Transverse colon (tissue), 4 donors: ENCODE data around the gene GAGE10. TPM values are rescaled to one million over a fixed set of nuclear protein-coding genes. Genes with fewer than 3 reads are reported as not detected.

ENCODE experiments used
- DNase-seq: peaks from one replicate; pipeline ENCODE4 v3.0.0-alpha.2; 2019
- H3K27ac ChIP-seq, 4 donors: fragments of 200-600 bp; sonication (generic); 2 replicates each; pipeline ENCODE4 v1.5.1; 2016 to 2018; ENCODE audit warnings: inconsistent platforms in 4 of 4
- H3K27me3 ChIP-seq: fragments of 200-600 bp; sonication (generic); 2 replicates; pipeline ENCODE4 v1.5.1; 2017; ENCODE audit warnings: inconsistent platforms
- H3K36me3 ChIP-seq, 4 donors: fragments of 200-600 bp; sonication (generic); 2 replicates each; pipeline ENCODE4 v1.5.1; 2017 to 2019; ENCODE audit warnings: inconsistent platforms in 4 of 4
- H3K4me1 ChIP-seq, 4 donors: fragments of 200-600 bp; sonication (generic); 2 replicates each; pipeline ENCODE4 v1.5.1; 2017 to 2020; ENCODE audit warnings: inconsistent platforms in 4 of 4
- H3K4me3 ChIP-seq, 4 donors: fragments of 200-600 bp; sonication (generic); 1 replicate in 1 of 4; 2 replicates in 3 of 4; pipeline versions ENCODE4 v1.5.1 to v1.6.1; 2017 to 2019; ENCODE audit warnings: inconsistent platforms in 4 of 4
- H3K9me3 ChIP-seq, 2 donors: fragments of 200-600 bp; sonication (generic); 2 replicates each; pipeline ENCODE4 v1.5.1; 2017 to 2019; ENCODE audit warnings: inconsistent platforms in 2 of 2
- CTCF ChIP-seq, 5 experiments: fragments of 200-600 bp in 3 of 5; fragments of 450-650 bp in 2 of 5; sonication (generic) in 3 of 5; IDR thresholded peaks; 1 replicate in 2 of 5; 2 replicates in 3 of 5; pipeline ENCODE4 v1.5.1; 2016 to 2017; ENCODE audit warnings: antibody characterized with exemption in 5 of 5, inconsistent platforms in 3 of 5, mild to moderate bottlenecking in 2 of 5, moderate library complexity in 1 of 5
- EP300 ChIP-seq: sonication (generic); formaldehyde crosslinking; IDR thresholded peaks from one replicate; pipeline ENCODE4 v1.6.1; 2017; ENCODE audit warnings: antibody characterized with exemption, low read depth
- POLR2A ChIP-seq: fragments of 450-650 bp; IDR thresholded peaks from one replicate; pipeline ENCODE4 v1.6.1; 2016; ENCODE audit warnings: antibody characterized with exemption, mild to moderate bottlenecking, moderate library complexity
- POLR2AphosphoS5 ChIP-seq, 3 donors: sonication (generic); formaldehyde crosslinking; IDR thresholded peaks; one replicate each; pipeline ENCODE4 v1.6.1; 2016; ENCODE audit warnings: antibody characterized with exemption in 3 of 3
- WGBS, 2 donors: methylation state at CpG; one replicate each; pipeline ENCODE4 v1.1.5; 2018; ENCODE audit warnings: low coverage in 1 of 2; 5-methylcytosine and 5-hydroxymethylcytosine counted together
- in situ Hi-C, 4 donors: fragments of 200-750 bp; cut with MboI; loops; one replicate each; pipeline versions ENCODE4 v1.15.0 to v1.15.1; 2017; ENCODE audit warnings: low sequenced_read_pairs in 3 of 4, low pct_ligation_motif_present in 1 of 4, low pct_unique_long_range_greater_than_20kb in 1 of 4
- intact Hi-C: fragments of 100-400 bp; cut with DNase I; formaldehyde crosslinking; loops from one replicate; pipeline ENCODE4 v1.15.1; 2023; ENCODE audit warnings: low total_unique reads
- total RNA-seq, 4 donors: library from RNA; depleted of rRNA; stranded (reverse); fragments of >200 nt; gene quantifications; one replicate each; pipeline ENCODE4 v1.1.0, GENCODE V29; 2016

GAGE10 gene
- total RNA-seq, 4 donors from 2014 or later = not detected

- in situ Hi-C loops (no loop called here), intact Hi-C loops (no loop called here)
- no peak for TF ChIP-seq POLR2A
- TF ChIP-seq CTCF (IDR thresholded peaks at IDR 0.05) = no peak
- no peak for TF ChIP-seq EP300
- TF ChIP-seq POLR2AphosphoS5 (IDR thresholded peaks at IDR 0.05) = no peak
- WGBS, 2 donors = 96% methylated on average over 15 of the region's 18 CpGs; no CpG with 5 or more reads in 1 of the 2 donors
- DNase-seq = no peak
- H3K36me3 ChIP-seq = no peaks in the 10 kb centered on the region
- no peaks in the 10 kb centered on the region for H3K4me1 ChIP-seq
- no peaks in the 10 kb centered on the region for H3K9me3 ChIP-seq
- H3K27me3 ChIP-seq = no peaks in the 10 kb centered on the region
- H3K4me3 ChIP-seq = no peak overlapping the region
- H3K27ac ChIP-seq = no peak overlapping the region
These were observed 17.3 kb upstream of the GAGE10 start for GRCh38 chrX:49286136-49286535.

GRCh38 chrX:49286581-49286980, 16.9 kb upstream of the GAGE10 start:
- H3K27ac ChIP-seq = no peak overlapping the region
- intact Hi-C loops = no loop called here
- H3K4me1 ChIP-seq = no peaks in the 10 kb centered on the region
- no peaks in the 10 kb centered on the region for H3K9me3 ChIP-seq
- H3K36me3 ChIP-seq = no peaks in the 10 kb centered on the region
- TF ChIP-seq POLR2AphosphoS5 (IDR thresholded peaks at IDR 0.05) = no peak
- no peak for TF ChIP-seq POLR2A
- no peak for TF ChIP-seq EP300
- no peak for TF ChIP-seq CTCF (IDR thresholded peaks at IDR 0.05)
- no peak for DNase-seq
- WGBS, 2 donors = 65% methylated on average over 4 of the region's 4 CpGs; no CpG with 5 or more reads in 1 of the 2 donors
- H3K4me3 ChIP-seq = no peak overlapping the region
- no peaks in the 10 kb centered on the region for H3K27me3 ChIP-seq
- in situ Hi-C loops = no loop called here

- in situ Hi-C loops (no loop called here), intact Hi-C loops (no loop called here)
- DNase-seq = no peak
- Histone ChIP-seq H3K27ac (no peak overlapping the region), H3K9me3 (no peaks in the 10 kb centered on the region), H3K27me3 (no peaks in the 10 kb centered on the region), H3K36me3 (no peaks in the 10 kb centered on the region), H3K4me3 (no peak overlapping the region), H3K4me1 (no peaks in the 10 kb centered on the region)
- TF ChIP-seq POLR2AphosphoS5 (IDR thresholded peaks at IDR 0.05) (no peak), EP300 (no peak), CTCF (IDR thresholded peaks at IDR 0.05) (no peak), POLR2A (no peak)
- 89% methylated on average over 1 of the region's 1 CpG; no CpG with 5 or more reads in 1 of the 2 donors for WGBS, 2 donors
These were observed 15.8 kb upstream of the GAGE10 start for GRCh38 chrX:49287665-49288064.

GRCh38 chrX:49290215-49290614, 13.2 kb upstream of the GAGE10 start:
- no peak for DNase-seq
- intact Hi-C loops = no loop called here

More at GRCh38 chrX:49290215-49290614, 13.2 kb upstream of the GAGE10 start:
- in situ Hi-C loops = no loop called here
- Histone ChIP-seq H3K27me3 (no peaks in the 10 kb centered on the region), H3K27ac (no peak overlapping the region), H3K9me3 (no peaks in the 10 kb centered on the region), H3K4me1 (no peaks in the 10 kb centered on the region), H3K36me3 (no peaks in the 10 kb centered on the region), H3K4me3 (no peak overlapping the region)
- TF ChIP-seq EP300 (no peak), POLR2A (no peak), POLR2AphosphoS5 (IDR thresholded peaks at IDR 0.05) (no peak)
- 67% methylated on average over 4 of the region's 7 CpGs; no CpG with 5 or more reads in 1 of the 2 donors for WGBS, 2 donors
